HEK293 (cell line): ENCODE measurements around the gene ALPG.

ENCODE experiments used
- CTCF ChIA-PET: fragments of 350-600 bp; formaldehyde crosslinking; extraction: SDS; loops from one replicate; lab custom pipeline; 2021; ENCODE audit warnings: antibody characterized with exemption; lab: Yijun Ruan, JAX
- POLR2A ChIA-PET: fragments of 300-600 bp; formaldehyde crosslinking; extraction: SDS; loops from one replicate; lab custom pipeline; 2020; ENCODE audit warnings: antibody characterized with exemption, inconsistent platforms; lab: Yijun Ruan, JAX
- H3K27ac ChIP-seq: fragments of 200-500 bp; sonication (Bioruptor generic); 2 replicates; pipeline ENCODE4 v1.5.1; 2014; ENCODE audit warnings: low read depth, low read length, control low read depth, inconsistent platforms; ENCODE audit errors: extremely low read depth
- H3K36me3 ChIP-seq, 2 experiments: fragments of 200-500 bp in 1 of 2; sonication (Bioruptor generic) in 1 of 2; 1 replicate in 1 of 2; 2 replicates in 1 of 2; pipeline ENCODE4 v1.5.1; 2014 to 2017; ENCODE audit warnings: inconsistent platforms in 2 of 2, low read length in 2 of 2; ENCODE audit not compliant: control insufficient read depth in 2 of 2, insufficient read depth in 1 of 2
- H3K4me1 ChIP-seq: fragments of 200-500 bp; sonication (Bioruptor generic); 2 replicates; pipeline ENCODE4 v1.5.1; 2014; ENCODE audit warnings: mild to moderate bottlenecking, low read length, inconsistent platforms; ENCODE audit not compliant: control insufficient read depth, insufficient read depth
- H3K4me3 ChIP-seq: 2 replicates; pipeline ENCODE4 v1.5.1; 2011; ENCODE audit warnings: low read depth, mild to moderate bottlenecking, control low read depth, low read length, moderate library complexity
- H3K9me3 ChIP-seq: fragments of 200-500 bp; sonication (Bioruptor generic); 2 replicates; pipeline ENCODE4 v1.5.1; 2014; ENCODE audit warnings: low read depth, low read length, inconsistent platforms; ENCODE audit not compliant: control insufficient read depth, insufficient read depth
- BCL11B ChIP-seq: fragments of 450-650 bp; formaldehyde crosslinking; IDR thresholded peaks from 2 replicates; pipeline ENCODE4 v1.5.1; 2016; ENCODE audit warnings: low read depth, missing biosample characterization, missing genetic modification characterization
- BCL6B ChIP-seq: fragments of 450-650 bp; formaldehyde crosslinking; IDR thresholded peaks from 2 replicates; pipeline ENCODE4 v1.5.1; 2017; ENCODE audit warnings: missing biosample characterization, missing genetic modification characterization
- INSM2 ChIP-seq: fragments of 450-650 bp; formaldehyde crosslinking; IDR thresholded peaks from 2 replicates; pipeline ENCODE4 v1.5.1; 2016; ENCODE audit warnings: missing biosample characterization, missing genetic modification characterization
- KLF1 ChIP-seq: fragments of 450-650 bp; formaldehyde crosslinking; IDR thresholded peaks from 2 replicates; pipeline ENCODE4 v1.5.1; 2016; ENCODE audit warnings: missing biosample characterization, missing genetic modification characterization
- PRDM2 ChIP-seq: fragments of 450-650 bp; formaldehyde crosslinking; IDR thresholded peaks from 2 replicates; pipeline ENCODE4 v1.5.1; 2016; ENCODE audit warnings: missing biosample characterization, missing genetic modification characterization, borderline replicate concordance
- PRDM4 ChIP-seq: fragments of 450-650 bp; formaldehyde crosslinking; IDR thresholded peaks from 2 replicates; pipeline ENCODE4 v1.5.1; 2017; ENCODE audit warnings: missing biosample characterization, missing genetic modification characterization
- ZBTB11 ChIP-seq: fragments of 450-650 bp; formaldehyde crosslinking; conservative IDR thresholded peaks from 2 replicates; pipeline ENCODE4 v1.5.1; 2016; ENCODE audit warnings: low read depth, missing biosample characterization, missing genetic modification characterization
- ZBTB8A ChIP-seq: fragments of 450-650 bp; formaldehyde crosslinking; IDR thresholded peaks from 2 replicates; pipeline ENCODE4 v1.5.1; 2016; ENCODE audit warnings: missing biosample characterization, missing genetic modification characterization
- ZNF155 ChIP-seq: fragments of 450-650 bp; formaldehyde crosslinking; IDR thresholded peaks from 2 replicates; pipeline ENCODE4 v1.5.1; 2016; ENCODE audit warnings: missing biosample characterization, missing genetic modification characterization
- ZNF223 ChIP-seq: fragments of 450-650 bp; formaldehyde crosslinking; IDR thresholded peaks from 2 replicates; pipeline ENCODE4 v1.5.1; 2016; ENCODE audit warnings: missing biosample characterization, missing genetic modification characterization
- ZNF266 ChIP-seq: fragments of 450-650 bp; formaldehyde crosslinking; IDR thresholded peaks from 2 replicates; pipeline ENCODE4 v1.5.1; 2016; ENCODE audit warnings: missing biosample characterization, missing genetic modification characterization, low read depth
- ZNF366 ChIP-seq: fragments of 450-650 bp; formaldehyde crosslinking; conservative IDR thresholded peaks from 2 replicates; pipeline ENCODE4 v1.5.1; 2016; ENCODE audit warnings: missing biosample characterization, missing genetic modification characterization
- ZNF433 ChIP-seq: fragments of 450-650 bp; formaldehyde crosslinking; IDR thresholded peaks from 2 replicates; pipeline ENCODE4 v1.5.1; 2016; ENCODE audit warnings: missing biosample characterization, missing genetic modification characterization, low read depth
- ZNF510 ChIP-seq: fragments of 450-650 bp; formaldehyde crosslinking; IDR thresholded peaks from 2 replicates; pipeline ENCODE4 v1.5.1; 2018; ENCODE audit warnings: mild to moderate bottlenecking, missing genetic modification characterization, missing biosample characterization; ENCODE audit not compliant: insufficient replicate concordance
- ZNF548 ChIP-seq: fragments of 450-650 bp; formaldehyde crosslinking; IDR thresholded peaks from 2 replicates; pipeline ENCODE4 v1.5.1; 2016; ENCODE audit warnings: missing biosample characterization, missing genetic modification characterization
- ZNF704 ChIP-seq: fragments of 450-650 bp; formaldehyde crosslinking; IDR thresholded peaks from 2 replicates; pipeline ENCODE4 v1.5.1; 2016; ENCODE audit warnings: missing biosample characterization, missing genetic modification characterization
- ZNF747 ChIP-seq: fragments of 450-650 bp; formaldehyde crosslinking; IDR thresholded peaks from 2 replicates; pipeline ENCODE4 v1.5.1; 2016; ENCODE audit warnings: missing biosample characterization, missing genetic modification characterization
- ZNF830 ChIP-seq: fragments of 450-650 bp; IDR thresholded peaks from 2 replicates; pipeline ENCODE4 v1.5.0; 2018; ENCODE audit warnings: missing biosample characterization, missing genetic modification characterization, low read depth, mild to moderate bottlenecking, moderate library complexity
- ZXDB ChIP-seq: fragments of 450-650 bp; formaldehyde crosslinking; IDR thresholded peaks from 2 replicates; pipeline ENCODE4 v1.5.1; 2016; ENCODE audit warnings: missing biosample characterization, missing genetic modification characterization

ALPG gene

DNA sequence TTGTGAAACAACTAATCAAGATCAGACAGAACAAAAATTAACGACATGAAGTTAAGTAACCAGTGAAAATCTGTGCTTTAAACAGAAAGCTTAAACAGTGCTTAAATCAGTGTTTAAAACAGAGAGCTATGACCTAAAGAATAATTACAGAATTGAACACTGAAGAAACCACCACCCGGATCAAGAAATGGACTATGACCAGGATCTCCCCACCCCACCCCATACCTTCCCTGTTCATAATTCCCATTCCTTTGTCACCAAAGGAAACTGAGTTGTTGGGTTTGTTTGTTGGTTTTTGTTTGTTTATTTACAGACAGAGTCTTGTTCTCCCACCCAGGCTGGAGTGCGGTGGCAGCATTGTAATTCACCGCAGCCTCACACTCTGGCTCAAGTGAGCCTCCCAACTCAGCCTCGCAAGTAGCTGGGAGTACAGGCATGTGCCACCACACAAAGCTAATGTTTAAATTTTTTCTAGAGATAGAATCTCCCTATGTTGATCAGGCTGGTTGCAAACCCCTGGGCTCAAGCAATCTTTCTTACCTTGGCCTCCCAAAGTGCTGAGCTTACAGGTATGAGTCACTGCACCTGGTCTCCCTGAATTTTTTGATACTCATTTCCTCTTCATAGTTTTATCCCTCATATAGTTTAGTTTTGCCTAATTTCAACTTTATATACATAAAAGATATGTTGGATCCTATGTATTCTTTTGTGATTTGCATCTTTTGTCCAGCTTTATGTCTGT lies 8.2 kb upstream of the ALPG start:
- POLR2A ChIA-PET, result no interaction called here
- Histone ChIP-seq H3K27ac (no peak overlapping the region), H3K9me3 (no peaks in the 10 kb centered on the region), H3K4me1 (no peaks in the 10 kb centered on the region), H3K4me3 (no peak overlapping the region), H3K36me3 (no peaks in the 10 kb centered on the region)
- CTCF ChIA-PET, result interaction anchor here (0.6 to 0.8 kb wide), 3 partner anchors 8 to 700 kb away, joined by 3 to 4 read pairs (median 4); no protein-coding TSS in a partner anchor
- TF ChIP-seq ZNF548 (tag by site-specific recombination) (no peak), ZNF830 (tag by site-specific recombination) (no peak), BCL6B (tag by site-specific recombination) (no peak), ZBTB8A (tag by site-specific recombination) (no peak), ZXDB (tag by site-specific recombination) (no peak), ZNF366 (no peak), ZNF155 (tag by site-specific recombination) (no peak), ZNF704 (tag by site-specific recombination) (no peak), KLF1 (tag by site-specific recombination) (no peak), ZNF747 (no peak), ZBTB11 (tag by site-specific recombination) (no peak), ZNF223 (tag by site-specific recombination) (no peak), BCL11B (tag by site-specific recombination) (no peak), PRDM4 (tag by site-specific recombination) (no peak), INSM2 (no peak), ZNF266 (no peak), ZNF433 (tag by site-specific recombination) (no peak), ZNF510 (tag by site-specific recombination) (no peak), PRDM2 (tag by site-specific recombination) (no peak)
